ENCODE measurements around the gene WNT11. TPM values are rescaled to one million over a fixed set of nuclear protein-coding genes. Genes with fewer than 3 reads are reported as not detected.

WNT11 gene
- total RNA-seq, 2 experiments from 2014 or later, result 0.30 to 1.2 TPM

DNA sequence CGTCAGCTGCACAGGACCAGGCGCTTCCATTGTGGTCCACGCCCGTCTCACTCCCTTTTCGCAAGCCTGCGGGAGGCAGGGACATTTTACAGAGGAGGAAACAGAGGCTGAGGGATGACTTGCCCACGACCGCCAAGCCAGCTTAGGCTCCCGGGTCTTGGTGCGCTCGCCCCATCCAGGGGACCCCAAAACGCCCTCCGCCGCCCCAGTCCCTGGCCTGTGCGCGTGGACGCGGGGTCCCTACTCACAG is 300 bp downstream of the WNT11 start:
- H3K27ac Mint-ChIP-seq, result no peak overlapping the region

DNA sequence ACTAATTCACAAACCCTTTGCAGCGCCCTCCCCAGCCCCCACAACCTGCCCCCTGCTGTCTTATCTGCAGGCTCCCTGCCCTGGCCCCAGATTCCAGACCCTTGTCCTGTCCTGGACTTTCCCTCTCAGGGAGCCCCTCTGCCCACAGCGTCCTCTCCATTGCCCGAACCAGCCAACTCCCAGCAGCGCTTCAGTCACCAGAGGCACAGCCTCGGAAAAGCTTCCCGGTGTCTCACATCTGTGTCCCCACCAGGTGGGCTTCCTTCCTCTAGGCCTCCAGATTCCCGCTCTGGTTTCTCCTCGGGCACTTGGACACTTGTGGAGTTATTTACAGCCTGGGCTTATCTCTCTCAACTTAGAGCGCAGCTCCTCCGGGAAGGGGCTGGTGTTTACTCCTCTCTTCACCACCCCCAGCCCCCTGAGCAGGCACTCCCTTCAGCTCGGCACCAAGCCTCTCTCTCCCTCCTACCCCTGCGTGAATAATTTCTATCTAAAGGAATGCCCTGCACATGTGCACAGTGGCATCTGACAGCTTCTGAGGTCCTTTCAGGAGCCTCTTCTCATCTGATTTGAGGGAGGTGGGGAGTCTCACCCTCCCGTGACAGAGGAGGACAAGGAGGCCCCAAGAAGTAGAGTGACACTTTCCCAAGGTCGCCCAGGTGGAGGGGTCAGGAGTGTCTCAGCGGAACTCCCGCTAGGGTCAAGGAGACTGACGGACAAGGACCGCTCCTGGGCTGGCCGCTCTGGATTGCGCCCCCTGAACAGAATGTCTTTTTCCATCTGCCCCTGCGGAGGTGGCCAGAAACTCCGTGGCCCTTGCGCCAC is 838 bp downstream of the WNT11 start:
- DNase-seq (no peak), ATAC-seq (ENCODE audit: poor library complexity) (no peak)
- Mint-ChIP-seq H3K4me1 (ENCODE audit: low read depth) (peaks cover 18% of the 10 kb centered on the region), H3K27ac (no peak overlapping the region), H3K4me3 (peak overlapping the region; percentile 81), H3K36me3 (ENCODE audit: low read depth) (no peaks in the 10 kb centered on the region), H3K27me3 (peaks cover 39% of the 10 kb centered on the region), H3K9me3 (no peaks in the 10 kb centered on the region)
- peaks cover 48% of the 10 kb centered on the region for H3K4me1 ChIP-seq (ENCODE audit: insufficient read depth, low read length)
- ChIA-PET POLR2A (no interaction called here), CTCF (no interaction called here)
- no peak overlapping the region for H3K27ac ChIP-seq (ENCODE audit: low read depth in 1 of 2, low read length in 2 of 2)
- TF ChIP-seq CTCF (IDR thresholded peaks at IDR 0.05), result no peak
- intact Hi-C loops (cut with DNase I, micrococcal nuclease), result loop anchor here (2.0 to 10.0 kb wide), 6 partner anchors 177 to 477 kb away; partner anchors contain the start of genes EMSY (in 1 of the 2), GVQW3 (in 1 of the 2) and THAP12 (in 1 of the 2)
- peaks cover 0 to 21% of the 10 kb centered on the region in 2 experiments for H3K9me3 ChIP-seq (ENCODE audit: control insufficient read depth in 1 of 2, insufficient read depth in 1 of 2, low read length in 2 of 2)
- H3K4me3 ChIP-seq (ENCODE audit: low read length), result peak overlapping the region; percentile 10
- no peaks in the 10 kb centered on the region for H3K36me3 ChIP-seq (ENCODE audit: insufficient read depth, low read length)
- H3K27me3 ChIP-seq (ENCODE audit: control insufficient read depth in 1 of 2, insufficient read depth in 2 of 2, low read length in 2 of 2), result peaks cover 47 to 66% of the 10 kb centered on the region in 2 experiments

More for the DNA sequence above, 300 bp downstream of the WNT11 start:
- peaks cover 43% of the 10 kb centered on the region for H3K27me3 Mint-ChIP-seq
- Histone ChIP-seq H3K27me3 (ENCODE audit: control insufficient read depth in 1 of 2, insufficient read depth in 2 of 2, low read length in 2 of 2) (peaks cover 47 to 69% of the 10 kb centered on the region in 2 experiments), H3K27ac (ENCODE audit: low read depth in 1 of 2, low read length in 2 of 2) (no peak overlapping the region), H3K9me3 (ENCODE audit: control insufficient read depth in 1 of 2, insufficient read depth in 1 of 2, low read length in 2 of 2) (peaks cover 0 to 21% of the 10 kb centered on the region in 2 experiments), H3K4me3 (ENCODE audit: low read length) (peak overlapping the region; percentile 10), H3K36me3 (ENCODE audit: insufficient read depth, low read length) (no peaks in the 10 kb centered on the region), H3K4me1 (ENCODE audit: insufficient read depth, low read length) (peaks cover 51% of the 10 kb centered on the region)
- DNase-seq, result peak in 1 of 14 experiments; percentile 9
- intact Hi-C loops (cut with DNase I, micrococcal nuclease), result loop anchor here (2.0 to 10.0 kb wide), 6 partner anchors 176 to 476 kb away; partner anchors contain the start of genes EMSY (in 1 of the 2), GVQW3 (in 1 of the 2) and THAP12 (in 1 of the 2)
- no peak for ATAC-seq (ENCODE audit: poor library complexity)
- no peaks in the 10 kb centered on the region for H3K36me3 Mint-ChIP-seq (ENCODE audit: low read depth)
- TF ChIP-seq CTCF (IDR thresholded peaks at IDR 0.05), result no peak
- H3K4me3 Mint-ChIP-seq, result peak overlapping the region; percentile 81
- ChIA-PET POLR2A (no interaction called here), CTCF (no interaction called here)
- no peaks in the 10 kb centered on the region for H3K9me3 Mint-ChIP-seq
- peaks cover 21% of the 10 kb centered on the region for H3K4me1 Mint-ChIP-seq (ENCODE audit: low read depth)

DNA sequence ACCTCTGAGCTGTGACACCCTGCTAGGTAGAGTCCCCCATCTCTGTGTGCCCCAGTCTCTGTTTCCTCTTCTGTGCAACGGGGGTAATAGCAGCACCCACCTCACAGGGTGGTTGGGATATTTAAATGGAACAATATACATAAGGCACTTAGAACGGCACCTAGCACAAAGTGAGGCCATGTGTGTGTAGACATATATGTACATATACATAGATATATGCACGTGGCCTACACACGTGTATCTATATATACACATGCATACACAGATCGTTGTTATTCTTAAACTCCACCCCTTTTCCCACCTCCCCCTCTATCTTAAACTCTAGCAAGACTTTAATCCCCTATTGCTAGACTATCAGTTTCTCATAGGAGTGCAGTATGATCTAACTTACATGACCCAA is 2.4 kb downstream of the WNT11 start:
- Histone ChIP-seq H3K9me3 (ENCODE audit: control insufficient read depth in 1 of 2, insufficient read depth in 1 of 2, low read length in 2 of 2) (peaks cover 0 to 21% of the 10 kb centered on the region in 2 experiments), H3K36me3 (ENCODE audit: insufficient read depth, low read length) (no peaks in the 10 kb centered on the region), H3K27ac (ENCODE audit: low read depth in 1 of 2, low read length in 2 of 2) (no peak overlapping the region), H3K4me3 (ENCODE audit: low read length) (no peak overlapping the region), H3K27me3 (ENCODE audit: control insufficient read depth in 1 of 2, insufficient read depth in 2 of 2, low read length in 2 of 2) (peaks cover 44 to 53% of the 10 kb centered on the region in 2 experiments), H3K4me1 (ENCODE audit: insufficient read depth, low read length) (peaks cover 35% of the 10 kb centered on the region)
- ATAC-seq (ENCODE audit: poor library complexity) (no peak), DNase-seq (no peak)
- POLR2A ChIA-PET, result no interaction called here
- Mint-ChIP-seq H3K4me3 (peak overlapping the region; percentile 55), H3K27ac (no peak overlapping the region), H3K36me3 (ENCODE audit: low read depth) (no peaks in the 10 kb centered on the region), H3K9me3 (no peaks in the 10 kb centered on the region), H3K27me3 (peaks cover 39% of the 10 kb centered on the region), H3K4me1 (ENCODE audit: low read depth) (peaks cover 18% of the 10 kb centered on the region)
- CTCF ChIA-PET, result no interaction called here
- TF ChIP-seq CTCF (IDR thresholded peaks at IDR 0.05), result no peak
- intact Hi-C loops (cut with DNase I, micrococcal nuclease), result loop anchor here in 1 of 2 experiments (10.0 kb wide), 1 partner anchor 241 kb away; the partner anchor contains the start of gene EMSY

Data from CD4-positive, alpha-beta T cell (primary cell).